Stimulated activated CD8-positive, alpha-beta memory T cell treated with anti-CD3 and anti-CD28 coated beads, Interleukin-15, amount 100 ng/mL, for 48 hours (primary cell): ENCODE results near the gene ZCCHC10.
"Not testable (repeated sequence)": the region's sequence is repeated elsewhere in the genome, so short reads cannot be mapped to it uniquely, and the experiment has no call there.

ENCODE experiments used
- DNase-seq, 2 donors: peaks; one replicate each; pipeline ENCODE4 v3.0.0-alpha.2; 2020; ENCODE audit warnings: low read depth in 2 of 2

The ZCCHC10 gene

DNA sequence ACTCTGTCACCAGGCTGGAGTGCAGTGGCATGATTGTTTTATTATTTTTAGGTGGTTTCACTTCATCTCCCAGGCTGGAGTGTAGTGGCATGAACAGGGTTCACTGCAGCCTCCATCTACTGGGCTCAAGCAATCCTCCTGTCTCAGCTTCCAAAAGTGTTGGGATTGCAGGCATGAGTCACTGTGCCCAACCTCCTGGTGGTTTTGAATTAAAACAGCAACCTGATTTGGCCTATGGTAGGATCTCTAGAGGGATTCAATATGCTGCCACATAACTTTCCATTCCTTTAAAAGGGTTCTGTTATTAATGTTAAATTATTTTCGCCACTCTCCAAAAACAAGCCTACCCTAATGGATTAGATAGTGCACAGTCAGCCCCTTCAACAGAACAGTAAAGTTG is 15.6 kb upstream of the ZCCHC10 start:
- no peak for DNase-seq

DNA sequence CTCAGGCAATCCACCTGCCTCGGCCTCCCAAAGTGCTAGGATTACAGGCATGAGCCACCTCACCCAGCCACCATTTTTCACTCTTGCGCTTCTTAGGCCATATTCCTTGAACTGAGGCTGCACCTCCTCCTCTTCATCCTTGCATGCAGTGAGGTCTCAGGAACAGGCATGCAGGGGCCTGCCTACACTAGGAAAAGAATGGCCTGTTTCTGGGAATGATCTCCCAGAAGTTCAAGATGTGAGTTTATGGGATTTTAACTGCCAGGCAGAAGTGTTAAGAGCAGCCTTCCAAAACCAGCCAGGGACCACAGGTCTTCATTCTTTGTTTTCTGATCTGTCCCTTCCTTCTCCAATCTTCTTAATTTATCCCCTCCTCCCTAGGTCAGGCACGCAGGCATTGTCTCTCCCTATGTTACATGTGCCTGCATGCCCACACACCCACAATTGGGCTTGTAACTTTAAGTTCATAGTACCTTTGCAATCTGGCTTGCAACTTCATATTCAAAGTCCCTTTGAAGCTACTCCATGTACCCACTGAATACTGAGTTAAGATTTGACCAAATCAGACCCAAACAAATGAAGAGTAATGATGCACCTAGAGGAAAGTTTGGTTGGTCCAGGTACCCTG is 14.9 kb upstream of the ZCCHC10 start:
- no peak for DNase-seq

DNA sequence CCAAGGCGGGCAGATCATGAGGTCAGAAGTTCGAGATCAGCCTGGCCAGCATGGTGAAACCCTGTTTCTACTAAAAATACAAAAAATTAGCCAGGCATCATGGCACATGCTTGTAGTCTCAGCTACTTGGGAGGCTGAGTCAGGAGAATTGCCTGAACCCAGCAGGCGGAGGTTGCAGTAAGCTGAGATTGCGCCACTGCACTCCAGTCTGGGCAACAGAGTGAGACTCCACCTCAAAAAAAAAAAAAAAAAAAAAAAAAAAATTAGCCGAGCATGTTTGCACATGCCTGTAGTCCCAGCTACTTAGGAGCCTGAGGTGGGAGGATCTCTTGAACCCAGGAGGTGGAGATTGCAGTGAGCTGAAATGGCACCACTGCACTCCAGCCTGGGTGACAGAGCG is 10.3 kb upstream of the ZCCHC10 start:
- not testable (repeated sequence) for DNase-seq

DNA sequence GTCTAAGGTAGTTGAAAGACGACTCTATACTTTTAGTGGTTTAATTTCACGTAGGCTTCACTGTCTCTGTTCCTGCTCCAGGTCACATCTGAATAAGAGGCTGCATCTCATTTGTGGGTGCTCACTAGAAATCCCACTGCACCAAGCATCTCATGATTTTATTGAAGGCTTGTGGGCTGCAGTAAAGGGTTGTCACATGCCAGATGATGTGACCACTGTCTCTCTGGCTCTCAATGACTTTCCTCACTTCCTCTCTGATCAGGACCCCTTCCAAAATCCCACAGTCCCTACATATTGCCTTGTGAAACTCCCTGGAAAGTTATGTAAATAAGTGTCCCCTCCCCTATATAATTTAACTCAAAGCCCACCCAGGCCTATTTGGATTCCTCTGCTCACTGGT is 8.9 kb upstream of the ZCCHC10 start:
- no peak for DNase-seq

DNA sequence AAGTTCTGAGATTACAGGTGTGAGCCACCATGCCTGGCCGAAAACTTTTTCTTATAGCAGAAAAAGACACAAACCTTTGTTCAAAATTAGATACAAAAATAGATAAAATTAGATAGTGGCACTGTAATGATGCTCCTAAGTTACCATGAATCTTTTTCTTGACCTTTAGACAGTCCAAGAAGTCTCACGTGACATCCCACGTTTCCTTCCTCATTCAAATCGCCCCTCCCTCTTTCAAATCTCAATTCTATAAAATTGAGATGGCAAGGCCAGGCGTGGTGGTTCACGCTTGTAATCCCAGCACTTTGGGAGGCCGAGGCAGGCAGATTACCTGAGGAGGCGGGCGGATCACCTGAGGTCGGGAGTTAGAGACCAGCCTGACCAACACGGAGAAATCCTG is 7.7 kb upstream of the ZCCHC10 start:
- DNase-seq, result no peak

DNA sequence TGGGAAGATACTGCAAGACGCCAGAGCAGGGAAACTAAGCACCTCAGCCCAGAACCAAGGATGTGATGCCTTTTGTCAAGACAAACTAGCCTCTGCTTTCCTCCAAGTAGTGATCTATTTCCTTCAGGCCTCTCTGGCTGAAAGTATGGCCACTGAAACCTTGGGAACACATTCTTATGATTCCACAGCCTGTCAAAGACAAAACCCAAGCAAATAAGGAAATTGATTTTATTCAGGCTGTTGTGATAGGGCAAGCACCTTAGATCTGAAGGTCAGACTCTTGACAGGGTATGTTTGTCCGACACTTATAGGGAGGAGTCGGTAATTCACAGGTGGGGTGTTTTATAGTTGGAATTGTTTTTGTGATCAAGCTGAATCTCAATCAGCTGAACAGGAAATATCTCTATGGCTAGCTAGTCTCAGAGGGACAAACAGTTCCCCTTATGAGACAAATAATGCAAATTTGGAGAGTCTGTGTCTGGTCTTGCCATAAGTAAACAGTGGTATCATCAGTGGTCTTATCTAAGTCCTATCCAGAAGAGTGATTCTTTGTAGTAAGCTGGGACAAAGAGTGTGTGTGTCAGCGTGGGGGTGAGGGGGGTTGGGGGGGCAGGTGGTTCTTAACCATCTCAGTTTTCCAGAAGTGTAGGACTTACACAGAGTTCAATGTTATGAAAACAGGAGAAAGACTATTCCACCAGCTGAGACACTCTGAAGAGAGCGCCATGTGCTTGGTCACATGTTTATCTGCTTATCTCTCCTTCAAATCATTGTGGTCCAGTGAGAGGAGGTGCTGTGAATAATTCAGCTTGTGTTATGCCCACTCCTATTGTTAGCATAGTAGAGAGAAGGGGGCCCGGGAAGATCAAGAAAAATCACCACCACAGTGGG is 6.7 kb upstream of the ZCCHC10 start:
- no peak for DNase-seq

DNA sequence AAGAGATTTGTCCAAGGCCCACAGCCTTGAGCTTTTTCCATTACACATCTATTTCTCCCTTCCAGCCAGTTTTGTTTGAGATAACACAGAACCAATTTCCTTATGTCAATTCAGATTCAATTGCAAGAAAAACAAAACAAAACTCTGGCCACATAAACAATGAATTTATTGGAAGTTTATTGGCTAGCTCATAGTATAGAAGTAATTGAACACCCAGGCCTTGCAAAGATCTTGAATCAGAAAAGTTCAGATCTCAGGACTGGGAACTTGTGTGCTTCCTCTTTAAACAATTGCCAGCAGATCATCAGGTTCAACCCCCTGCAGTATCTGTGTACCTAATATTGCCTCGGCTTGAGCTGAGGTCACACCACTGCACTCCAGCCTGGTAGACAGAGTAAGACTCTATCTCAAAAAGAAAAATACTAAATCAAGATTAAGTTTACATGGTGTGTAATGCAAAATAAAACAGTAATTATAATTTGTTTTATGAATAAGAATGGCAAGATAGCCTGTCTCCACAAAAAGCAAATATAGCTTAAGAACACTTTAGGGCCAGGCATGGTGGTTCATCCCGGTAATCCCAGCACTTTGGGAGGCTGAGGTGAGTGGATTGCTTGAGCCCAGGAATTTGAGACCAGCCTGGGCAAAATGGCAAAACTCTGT is 4.1 kb upstream of the ZCCHC10 start:
- no peak for DNase-seq

DNA sequence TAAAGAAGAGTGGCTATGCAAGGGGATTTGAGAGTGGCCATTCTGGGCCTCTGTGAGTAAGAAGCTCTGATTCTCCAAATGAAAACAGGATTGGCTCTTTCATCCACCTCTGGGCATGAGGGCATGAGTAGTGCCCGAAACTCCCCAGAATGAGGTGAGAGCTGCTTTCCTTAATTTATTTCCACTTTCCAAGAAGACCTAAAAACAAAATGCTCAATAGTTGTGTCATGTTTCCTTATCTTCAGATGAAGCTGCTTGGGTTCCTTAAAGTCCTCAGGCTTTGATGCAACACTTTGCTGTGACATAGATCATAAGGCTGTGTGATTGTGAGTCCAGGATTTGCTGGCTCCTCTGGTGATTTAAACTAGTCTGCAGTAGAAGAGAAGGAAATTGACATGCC is 3.1 kb upstream of the ZCCHC10 start:
- DNase-seq, result no peak

DNA sequence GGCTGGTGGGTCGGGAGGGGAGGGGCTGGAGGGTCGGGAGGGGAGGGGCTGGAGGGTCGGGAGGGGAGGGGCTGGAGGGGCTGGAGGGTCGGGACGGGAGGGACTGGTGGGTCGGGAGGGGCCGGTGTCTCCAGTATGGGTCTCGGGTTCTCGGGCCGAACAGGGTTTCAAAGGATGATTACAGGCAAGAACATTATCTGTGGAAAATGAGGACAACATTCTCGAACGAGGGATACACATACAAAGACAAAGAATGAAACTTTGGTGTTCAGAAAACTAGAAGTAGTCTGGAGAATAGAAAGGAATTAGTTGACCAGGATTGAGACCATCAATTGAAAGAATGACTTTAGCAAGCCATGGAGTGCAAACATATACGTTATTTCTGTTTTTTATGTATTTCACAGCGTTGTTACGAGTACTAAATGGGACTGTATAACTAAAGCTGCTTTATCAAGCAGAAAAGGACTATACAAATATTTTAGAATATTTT is 360 bp upstream of the ZCCHC10 start:
- DNase-seq, result no peak

DNA sequence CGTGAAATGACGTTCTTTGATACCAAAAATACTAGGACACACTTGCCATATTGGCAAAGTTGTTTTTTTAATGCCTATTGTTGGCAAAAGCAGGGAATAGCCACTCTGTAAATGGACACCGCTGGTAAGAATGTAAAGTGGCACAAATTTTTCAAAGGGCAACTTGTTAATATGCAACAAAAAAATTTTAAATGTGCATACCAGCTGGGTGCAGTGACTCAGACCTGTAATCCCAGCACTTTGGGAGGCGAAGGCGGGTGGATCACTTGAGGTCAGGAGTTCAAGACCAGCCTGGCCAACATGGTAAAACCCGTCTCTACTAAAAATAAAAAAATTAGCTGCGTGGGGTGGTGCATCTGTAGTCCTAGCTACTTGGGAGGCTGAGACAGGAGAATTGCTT is 6.9 kb downstream of the ZCCHC10 start:
- not testable (repeated sequence) for DNase-seq

DNA sequence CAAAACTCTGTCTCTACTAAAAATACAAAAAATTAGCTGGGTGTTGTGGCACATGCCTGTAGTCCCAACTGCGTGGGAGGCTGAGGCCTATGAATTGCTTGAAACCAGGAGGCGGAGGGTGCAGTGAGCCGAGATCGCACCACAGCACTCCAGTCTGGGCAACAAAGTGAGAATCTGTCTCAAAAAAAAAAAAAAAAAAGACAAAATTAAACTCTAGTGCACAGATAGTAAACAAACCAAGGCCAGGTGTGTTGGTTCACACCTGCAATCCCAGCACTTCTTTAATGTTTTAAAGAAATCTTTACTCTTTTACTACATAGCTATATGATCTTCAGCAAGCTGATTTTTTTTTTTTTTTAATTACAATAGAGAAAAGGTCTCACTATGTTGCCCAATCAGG is 8.4 kb downstream of the ZCCHC10 start:
- DNase-seq, result no peak

DNA sequence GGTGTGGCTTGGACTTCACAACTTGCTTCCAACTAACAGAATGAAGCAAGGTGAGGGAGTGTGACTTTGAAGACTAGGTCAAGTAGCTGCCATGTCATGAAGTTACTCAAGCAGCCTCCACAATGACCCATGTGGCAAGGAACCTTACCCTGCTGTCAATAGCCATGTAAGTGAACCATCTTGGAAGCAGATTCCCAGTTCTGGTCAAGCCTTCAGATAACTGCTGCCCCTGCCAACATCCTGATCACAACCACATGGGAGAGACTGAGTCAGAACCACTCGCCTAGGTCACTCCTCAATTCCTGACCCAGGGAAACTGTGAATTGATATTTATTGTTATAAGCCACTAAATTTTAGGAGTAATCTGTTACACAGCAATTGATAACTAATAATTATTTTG is 10.9 kb downstream of the ZCCHC10 start:
- DNase-seq, result no peak

DNA sequence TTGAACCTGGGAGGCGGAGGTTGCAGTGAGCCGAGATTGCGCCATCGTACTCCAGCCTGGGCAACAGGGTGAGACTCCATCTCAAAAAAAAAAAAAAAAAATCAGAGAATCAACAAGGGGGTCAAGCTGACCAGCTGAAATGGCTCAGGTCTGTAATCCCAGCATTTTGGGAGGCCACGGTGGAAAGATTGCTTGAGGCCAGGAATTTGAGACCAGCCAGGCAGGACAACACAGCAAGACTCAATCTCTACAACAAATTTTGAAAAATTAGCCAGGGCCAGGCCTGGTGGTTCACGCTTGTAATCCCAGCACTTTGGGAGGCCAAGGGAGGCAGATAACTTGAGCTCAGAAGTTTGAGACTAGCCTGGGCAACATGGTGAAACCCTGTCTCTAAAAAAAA is 17.9 kb downstream of the ZCCHC10 start:
- not testable (repeated sequence) for DNase-seq

DNA sequence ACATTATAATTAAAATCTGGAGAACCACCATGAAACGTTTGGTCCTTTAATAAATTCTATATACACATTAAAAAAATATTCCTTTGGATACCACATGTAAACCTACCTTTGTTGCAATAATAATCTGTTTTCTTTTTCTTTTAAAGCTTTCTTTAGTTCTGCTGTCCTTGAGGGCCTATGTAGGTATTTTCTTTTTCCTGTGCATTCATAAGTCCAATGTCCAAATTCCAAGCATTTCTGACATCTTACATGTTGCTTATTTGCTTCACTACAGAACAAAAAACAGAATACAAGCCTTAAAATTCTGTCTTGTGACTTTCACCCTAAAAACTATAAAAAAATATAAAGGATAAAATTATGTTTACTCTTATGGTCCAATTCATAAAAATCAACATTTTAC is 19.7 kb downstream of the ZCCHC10 start:
- no peak for DNase-seq

DNA sequence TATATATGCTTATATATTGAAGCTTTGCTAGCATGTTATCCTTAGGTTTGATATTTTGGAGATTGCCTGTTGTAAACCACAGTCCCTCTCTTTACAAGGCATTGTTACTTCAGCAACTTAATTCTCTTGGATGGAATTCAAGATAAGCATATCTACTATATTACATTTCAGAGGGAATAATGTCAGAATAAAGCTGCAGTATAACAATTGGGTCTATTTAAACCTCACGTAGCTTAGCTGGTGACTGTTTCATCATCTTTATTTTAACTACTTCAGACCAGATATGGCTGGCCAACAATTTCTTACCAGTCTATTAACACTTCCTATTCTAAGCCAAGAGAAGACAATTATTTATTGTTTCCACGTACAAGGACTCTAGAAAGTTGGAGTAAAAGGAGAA is 27.1 kb downstream of the ZCCHC10 start:
- DNase-seq, result no peak

DNA sequence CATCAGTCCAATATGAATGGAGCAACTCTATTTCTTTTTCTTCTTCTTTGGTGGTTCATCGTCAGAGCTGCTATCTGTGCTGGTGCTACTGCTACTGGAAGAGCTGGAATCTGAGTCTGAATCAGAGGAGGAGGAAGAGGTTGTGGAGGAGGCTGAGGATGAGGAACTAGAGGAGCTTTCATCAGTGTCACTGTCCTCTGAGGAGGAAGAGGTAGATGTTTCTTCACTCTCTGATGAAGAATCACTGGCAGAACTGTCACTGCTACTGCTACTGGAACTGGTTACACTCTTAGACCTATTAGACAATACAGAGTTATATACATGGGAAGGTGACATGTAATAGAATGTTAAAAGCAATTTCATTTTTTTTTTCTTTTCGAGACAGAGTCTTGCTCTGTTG is 27.8 kb downstream of the ZCCHC10 start:
- no peak for DNase-seq

DNA sequence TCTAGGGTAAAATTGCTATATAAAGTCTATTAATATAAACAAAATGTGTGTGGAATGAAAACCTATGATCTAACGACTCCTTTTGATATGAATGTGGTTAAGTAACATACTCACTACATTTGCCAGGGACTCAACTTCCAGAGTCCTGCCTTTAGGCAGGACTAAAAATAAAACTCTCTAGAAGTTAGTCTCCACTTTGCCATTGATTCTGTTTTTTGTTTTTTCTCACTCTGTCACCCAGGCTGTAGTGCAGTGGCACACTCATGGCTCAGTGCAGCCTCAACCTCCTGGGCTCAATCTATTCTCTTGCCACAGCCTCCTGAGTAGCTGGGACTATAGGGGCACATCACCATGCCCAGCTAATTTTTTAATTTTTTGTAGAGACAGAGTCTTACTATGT is 30.0 kb downstream of the ZCCHC10 start:
- DNase-seq, result no peak

DNA sequence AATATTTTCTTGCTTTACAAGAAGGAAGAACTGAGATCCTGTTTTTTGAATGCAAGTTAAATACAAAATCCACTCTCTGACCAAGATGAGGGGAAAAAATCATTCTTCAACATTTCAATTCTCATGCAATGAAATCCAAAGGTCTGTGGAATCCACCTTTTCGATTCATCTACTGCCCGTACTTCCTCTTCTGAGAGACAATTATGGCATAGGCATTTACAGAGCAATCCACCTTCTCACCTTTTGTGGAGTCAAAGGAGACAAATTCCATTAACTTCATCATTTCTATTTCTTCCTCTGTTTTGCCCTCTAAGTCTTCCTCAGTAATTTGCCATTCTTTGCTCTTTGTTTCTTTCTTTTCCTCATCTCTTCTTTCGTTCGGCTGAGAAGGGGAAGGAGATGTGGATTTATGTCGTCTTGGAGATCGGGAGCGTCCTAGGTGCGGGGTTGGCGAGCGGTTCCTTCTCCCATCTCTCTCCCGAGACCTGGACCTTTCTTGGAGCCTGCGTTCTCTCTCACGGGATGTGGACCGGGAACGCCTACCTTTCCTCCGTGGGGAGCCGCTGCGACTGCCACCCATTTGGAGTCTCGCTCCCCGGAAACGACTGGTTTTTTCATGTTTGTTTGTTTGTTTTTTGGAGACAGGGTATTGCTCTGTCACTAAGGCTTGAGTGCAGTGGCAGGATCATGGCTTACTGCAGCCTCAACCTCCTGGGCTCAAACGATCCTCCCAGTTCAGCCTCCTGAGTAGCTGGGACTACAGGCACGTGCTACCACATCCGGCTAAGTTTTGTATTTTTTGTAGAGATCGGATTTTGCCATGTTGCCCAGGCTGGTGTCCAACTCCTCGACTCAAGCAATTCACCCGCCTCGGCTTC is 38.6 kb downstream of the ZCCHC10 start:
- no peak for DNase-seq

DNA sequence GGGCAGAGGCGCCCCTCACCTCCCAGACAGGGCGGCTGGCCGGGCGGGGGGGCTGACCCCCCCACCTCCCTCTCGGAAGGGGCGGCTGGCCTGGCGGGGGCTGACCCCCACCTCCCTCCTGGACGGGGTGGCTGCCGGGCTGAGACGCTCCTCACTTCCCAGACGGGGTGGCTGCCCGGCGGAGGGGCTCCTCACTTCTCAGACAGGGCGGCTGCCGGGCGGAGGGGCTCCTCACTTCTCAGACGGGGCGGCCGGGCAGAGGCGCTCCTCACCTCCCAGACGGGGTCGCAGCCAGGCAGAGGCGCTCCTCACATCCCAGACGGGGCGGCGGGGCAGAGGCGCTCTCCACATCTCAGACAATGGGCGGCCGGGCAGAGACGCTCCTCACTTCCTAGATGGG is 43.4 kb downstream of the ZCCHC10 start:
- not testable (repeated sequence) for DNase-seq

DNA sequence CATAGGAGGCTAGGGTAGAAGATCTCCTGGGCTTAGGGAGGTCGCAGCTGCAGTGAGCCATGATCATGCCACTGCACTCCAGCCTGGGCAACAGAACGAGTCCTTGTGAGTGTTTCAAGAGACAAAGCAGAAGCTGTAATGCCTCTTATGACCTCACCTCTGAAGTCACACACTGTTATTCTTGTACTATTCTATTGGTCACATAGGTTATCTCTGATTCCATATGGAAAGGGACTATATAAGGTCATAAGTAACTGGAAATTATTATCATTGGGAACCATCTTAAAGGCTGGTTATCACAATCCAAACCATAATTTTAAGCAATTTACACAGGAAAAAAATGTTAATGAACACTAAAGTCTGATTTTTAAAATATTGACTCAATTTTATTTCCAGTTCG is 45.1 kb downstream of the ZCCHC10 start:
- DNase-seq, result no peak

DNA sequence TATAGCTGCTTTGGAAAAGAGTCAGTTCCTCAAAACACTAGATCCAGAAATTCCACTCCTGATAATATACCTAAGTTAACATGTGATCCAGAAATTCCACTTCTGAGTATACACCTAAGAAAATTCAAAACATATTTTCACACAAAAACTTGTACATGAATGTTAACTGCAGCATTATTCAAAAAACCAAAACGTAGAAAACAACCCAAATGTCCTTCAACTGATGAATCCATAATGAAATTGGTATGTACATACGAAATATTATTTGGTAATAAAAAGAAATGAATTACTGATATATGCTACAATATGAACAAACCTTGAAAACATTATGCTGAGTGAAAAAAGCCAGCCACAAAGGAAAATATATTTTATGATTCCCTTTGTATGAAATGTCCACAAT is 46.4 kb downstream of the ZCCHC10 start:
- DNase-seq, result no peak
